GM19043 (cell line): ENCODE measurements around the gene C1RL.
"Not testable (repeated sequence)": the region's sequence is repeated elsewhere in the genome, so short reads cannot be mapped to it uniquely, and the experiment has no call there.

Experiments
- ATAC-seq: cut with Tn5 transposase; IDR thresholded peaks from one replicate; pipeline ENCODE4 v1.9.1; 2021; ENCODE audit warnings: low read depth; ENCODE audit not compliant: unreplicated experiment

Gene C1RL

GRCh38 chr12:7068994-7069346 is 40.0 kb downstream of the C1RL start:
- ATAC-seq: no peak

- ATAC-seq: no peak
Observed at GRCh38 chr12:7068240-7068993, 40.6 kb downstream of the C1RL start.

- ATAC-seq: no peak
Observed at GRCh38 chr12:7067096-7067495, 41.9 kb downstream of the C1RL start.

GRCh38 chr12:7066596-7066995 is 42.4 kb downstream of the C1RL start:
- no peak for ATAC-seq

GRCh38 chr12:7065073-7065623 is 43.9 kb downstream of the C1RL start:
- ATAC-seq: no peak

- ATAC-seq: no peak
Observed at GRCh38 chr12:7064516-7064915, 44.5 kb downstream of the C1RL start.

- ATAC-seq: no peak
Observed at GRCh38 chr12:7061596-7061995, 47.4 kb downstream of the C1RL start.

- ATAC-seq: no peak
Observed at GRCh38 chr12:7061138-7061537, 47.9 kb downstream of the C1RL start.

GRCh38 chr12:7060353-7060954 is 48.6 kb downstream of the C1RL start, which contains the start of gene C1S:
Gene C1S, plus strand, starts transcription at chr12:7060718. Its CDS starts 1,195 bp downstream, at chr12:7061913.
- ATAC-seq: no peak

- ATAC-seq: no peak
Observed at GRCh38 chr12:7059780-7060179, 49.2 kb downstream of the C1RL start.

- no peak for ATAC-seq
Observed at GRCh38 chr12:7058850-7059395, 50.1 kb downstream of the C1RL start.

- ATAC-seq: no peak
Observed at GRCh38 chr12:7058163-7058845, 50.7 kb downstream of the C1RL start.

- not testable (repeated sequence) for ATAC-seq
Observed at GRCh38 chr12:7055736-7056135, 53.3 kb downstream of the C1RL start.

- ATAC-seq: no peak
Observed at GRCh38 chr12:7054925-7055324, 54.1 kb downstream of the C1RL start.

- not testable (repeated sequence) for ATAC-seq
Observed at GRCh38 chr12:7049973-7050372, 59.0 kb downstream of the C1RL start.

- ATAC-seq: not testable (repeated sequence)
Observed at GRCh38 chr12:7049445-7049951, 59.5 kb downstream of the C1RL start.

- ATAC-seq: no peak
Observed at GRCh38 chr12:7047306-7047705, 61.7 kb downstream of the C1RL start.

GRCh38 chr12:7046383-7047105 is 62.5 kb downstream of the C1RL start:
- ATAC-seq: no peak

- no peak for ATAC-seq
Observed at GRCh38 chr12:7045913-7046312, 63.1 kb downstream of the C1RL start.
